H9 (cell line): Measurements from ENCODE around the gene CD200. TPM values are rescaled to one million over a fixed set of nuclear protein-coding genes. Genes with fewer than 3 reads are reported as not detected.

Experiments used
- DNase-seq: peaks from one replicate; pipeline ENCODE4 v3.0.0-alpha.2; 2017
- H2AFZ ChIP-seq: one replicate; pipeline ENCODE4 v1.6.1; 2013; ENCODE audit warnings: mild to moderate bottlenecking, low read length, control low read depth, moderate library complexity
- H2AK5ac ChIP-seq: 2 replicates; pipeline ENCODE4 v1.6.1; 2013; ENCODE audit warnings: low read length, control low read depth, mixed read lengths; ENCODE audit not compliant: insufficient read length
- H2BK120ac ChIP-seq: one replicate; pipeline ENCODE4 v1.6.1; 2013; ENCODE audit warnings: low read depth, mild to moderate bottlenecking, low read length, control low read depth, inconsistent platforms; ENCODE audit not compliant: poor library complexity, severe bottlenecking
- H2BK12ac ChIP-seq: 2 replicates; pipeline ENCODE4 v1.6.1; 2013; ENCODE audit warnings: low read length, control low read depth, mixed read lengths, low read depth; ENCODE audit not compliant: insufficient read length
- H2BK15ac ChIP-seq: 2 replicates; pipeline ENCODE4 v1.6.1; 2013; ENCODE audit warnings: low read depth, low read length, control low read depth
- H2BK20ac ChIP-seq: one replicate; pipeline ENCODE4 v1.6.1; 2013; ENCODE audit warnings: low read depth, mild to moderate bottlenecking, low read length, control low read depth, inconsistent platforms; ENCODE audit not compliant: poor library complexity, severe bottlenecking
- H2BK5ac ChIP-seq: 2 replicates; pipeline ENCODE4 v1.6.1; 2013; ENCODE audit warnings: low read length, control low read depth, mixed read lengths; ENCODE audit not compliant: insufficient read length
- H3K14ac ChIP-seq: 2 replicates; pipeline ENCODE4 v1.6.1; 2013; ENCODE audit warnings: low read length, control low read depth; ENCODE audit not compliant: insufficient read depth
- H3K18ac ChIP-seq: 2 replicates; pipeline ENCODE4 v1.6.1; 2013; ENCODE audit warnings: low read depth, mild to moderate bottlenecking, mixed read lengths, low read length, control low read depth; ENCODE audit not compliant: insufficient read length
- H3K23ac ChIP-seq: 2 replicates; pipeline ENCODE4 v1.6.1; 2013; ENCODE audit warnings: low read length, control low read depth, mixed read lengths, low read depth; ENCODE audit not compliant: insufficient read length
- H3K23me2 ChIP-seq: 2 replicates; pipeline ENCODE4 v1.6.1; 2013; ENCODE audit warnings: low read depth, mild to moderate bottlenecking, mixed read lengths, low read length, control low read depth; ENCODE audit not compliant: insufficient read length, poor library complexity, severe bottlenecking
- H3K27ac ChIP-seq: 2 replicates; pipeline ENCODE4 v1.5.1; 2013; ENCODE audit warnings: low read length, control low read depth, mixed read lengths, low read depth; ENCODE audit not compliant: insufficient read length
- H3K27me3 ChIP-seq: 2 replicates; pipeline ENCODE4 v1.6.1; 2013; ENCODE audit warnings: low read length, control low read depth, inconsistent platforms; ENCODE audit not compliant: insufficient read depth
- H3K4ac ChIP-seq: 2 replicates; pipeline ENCODE4 v1.6.1; 2013; ENCODE audit warnings: low read depth, mild to moderate bottlenecking, control low read depth, inconsistent platforms, low read length, moderate library complexity
- H3K4me1 ChIP-seq: 2 replicates; pipeline ENCODE4 v1.6.1; 2013; ENCODE audit warnings: low read length, control low read depth, inconsistent platforms; ENCODE audit not compliant: insufficient read depth
- H3K4me2 ChIP-seq: 2 replicates; pipeline ENCODE4 v1.6.1; 2013; ENCODE audit warnings: low read length, control low read depth, mixed read lengths; ENCODE audit not compliant: insufficient read length, insufficient read depth
- H3K56ac ChIP-seq: 2 replicates; pipeline ENCODE4 v1.6.1; 2013; ENCODE audit warnings: low read depth, mild to moderate bottlenecking, mixed read lengths, low read length, control low read depth; ENCODE audit not compliant: insufficient read length
- H3K79me1 ChIP-seq: 2 replicates; pipeline ENCODE4 v1.6.1; 2013; ENCODE audit warnings: low read depth, mild to moderate bottlenecking, moderate library complexity, low read length, control low read depth, inconsistent platforms; ENCODE audit not compliant: insufficient read depth, poor library complexity, severe bottlenecking
- H3K79me2 ChIP-seq: 2 replicates; pipeline ENCODE4 v1.6.1; 2013; ENCODE audit warnings: low read length, control low read depth, inconsistent platforms; ENCODE audit not compliant: insufficient read depth
- H3K9ac ChIP-seq: 2 replicates; pipeline ENCODE4 v1.6.1; 2013; ENCODE audit warnings: low read length, control low read depth, mixed read lengths; ENCODE audit not compliant: insufficient read length; ENCODE audit errors: extremely low read depth
- H3K9me3 ChIP-seq: one replicate; pipeline ENCODE4 v1.6.1; 2013; ENCODE audit warnings: low read depth, low read length, inconsistent platforms; ENCODE audit not compliant: control insufficient read depth
- H3T11ph ChIP-seq: one replicate; pipeline ENCODE4 v1.6.1; 2013; ENCODE audit warnings: mild to moderate bottlenecking, low read length, control low read depth, inconsistent platforms
- H4K20me1 ChIP-seq: one replicate; pipeline ENCODE4 v1.6.1; 2013; ENCODE audit not compliant: control insufficient read depth, insufficient read length, insufficient read depth
- H4K5ac ChIP-seq: 2 replicates; pipeline ENCODE4 v1.6.1; 2013; ENCODE audit warnings: low read depth, mild to moderate bottlenecking, mixed read lengths, low read length, control low read depth; ENCODE audit not compliant: insufficient read length
- H4K8ac ChIP-seq: replicated peaks from 2 replicates; pipeline ENCODE4 v1.6.1; 2013; ENCODE audit warnings: low read length, control low read depth, mixed read lengths, low read depth; ENCODE audit not compliant: insufficient read length
- H4K91ac ChIP-seq: 2 replicates; pipeline ENCODE4 v1.6.1; 2013; ENCODE audit warnings: low read depth, mild to moderate bottlenecking, moderate library complexity, mixed read lengths, low read length, control low read depth; ENCODE audit not compliant: insufficient read length
- H3K27ac Mint-ChIP-seq, 3 experiments: 2 replicates in 2 of 3; 3 replicates in 1 of 3; pipeline ENCODE4 v1.8.0; 2020 to 2021; ENCODE audit warnings: mixed read lengths in 3 of 3, mild to moderate bottlenecking in 1 of 3, moderate library complexity in 1 of 3
- H3K27me3 Mint-ChIP-seq: 2 replicates; pipeline ENCODE4 v1.8.0; 2021; ENCODE audit warnings: low read depth, mild to moderate bottlenecking, moderate library complexity, mixed read lengths
- H3K36me3 Mint-ChIP-seq, 3 experiments: 2 replicates in 2 of 3; 3 replicates in 1 of 3; pipeline ENCODE4 v1.8.0; 2020 to 2021; ENCODE audit warnings: low read depth in 3 of 3, mixed read lengths in 3 of 3; ENCODE audit not compliant: insufficient read depth in 1 of 3
- H3K4me1 Mint-ChIP-seq, 2 experiments: 2 replicates each; pipeline ENCODE4 v1.8.0; 2020; ENCODE audit warnings: mixed read lengths in 2 of 2
- H3K4me3 Mint-ChIP-seq, 2 experiments: 2 replicates in 1 of 2; 3 replicates in 1 of 2; pipeline ENCODE4 v1.8.0; 2020 to 2021; ENCODE audit warnings: mild to moderate bottlenecking in 2 of 2, mixed read lengths in 2 of 2, moderate library complexity in 1 of 2
- H3K9me3 Mint-ChIP-seq, 2 experiments: 2 replicates in 1 of 2; 3 replicates in 1 of 2; pipeline ENCODE4 v1.8.0; 2020; ENCODE audit warnings: mild to moderate bottlenecking in 2 of 2, mixed read lengths in 2 of 2, moderate library complexity in 1 of 2
- WGBS: extraction: QIAGEN DNeasy Blood & Tissue Kit; methylation state at CpG from one replicate; pipeline ENCODE4 v1.1.7; 2013; ENCODE audit warnings: missing lambda C conversion rate, low lambda C conversion rate, mixed read lengths; ENCODE audit not compliant: insufficient read length; ENCODE audit errors: extremely low coverage; 5-methylcytosine and 5-hydroxymethylcytosine counted together
- total RNA-seq: library from RNA; stranded (reverse); gene quantifications from 2 replicates; pipeline ENCODE4 v1.2.1, GENCODE V29; 2021
- TF ChIP-seq, protein P1 (sequence below): fragments of 200-600 bp; sonication (generic); conservative IDR thresholded peaks from 3 replicates; pipeline ENCODE4 v1.8.0; 2021; ENCODE audit warnings: antibody characterized with exemption, mild to moderate bottlenecking

The CD200 gene
- total RNA-seq, 1 experiment from 2014 or later: 51.6 TPM

GRCh38 chr3:112306825-112307224 lies 26.1 kb upstream of the CD200 start:
- Histone ChIP-seq H3K9me3 (no peaks in the 10 kb centered on the region), H4K91ac (no peak overlapping the region), H3K56ac (no peak overlapping the region), H3K4me2 (no peak overlapping the region), H2AFZ (no peak overlapping the region), H2AK5ac (no peak overlapping the region), H3K4me1 (peaks cover 6% of the 10 kb centered on the region; the same call in 1 of the 2 replicates), H2BK120ac (no peak overlapping the region), H3K18ac (no peak overlapping the region), H3K27me3 (no peaks in the 10 kb centered on the region), H4K20me1 (no peaks in the 10 kb centered on the region), H3K9ac (no peak overlapping the region), H4K8ac (no peak overlapping the region), H3K4ac (no peak overlapping the region), H2BK5ac (no peak overlapping the region), H3K79me1 (no peaks in the 10 kb centered on the region), H3K23ac (no peak overlapping the region), H3K27ac (no peak overlapping the region), H2BK15ac (no peak overlapping the region), H2BK12ac (no peak overlapping the region), H3K14ac (no peak overlapping the region), H3K23me2 (peaks cover 6% of the 10 kb centered on the region), H2BK20ac (no peak overlapping the region), H3K79me2 (no peaks in the 10 kb centered on the region), H3T11ph (no peak overlapping the region), H4K5ac (no peak overlapping the region)
- Mint-ChIP-seq H3K27ac (no peak overlapping the region; a peak in 3 of 7 replicates), H3K9me3 (0 out of 5 replicates have a peak, but pooled peaks cover 3 to 4% of the 10 kb centered on the region in 2 experiments), H3K4me1 (peaks cover 17 to 24% of the 10 kb centered on the region in 2 experiments), H3K36me3 (peaks cover 1 to 13% (median 7%) of the 10 kb centered on the region in 3 experiments; a peak in 4 of 7 replicates), H3K27me3 (no peaks in the 10 kb centered on the region), H3K4me3 (no peak overlapping the region)
- TF ChIP-seq, protein P1, sequence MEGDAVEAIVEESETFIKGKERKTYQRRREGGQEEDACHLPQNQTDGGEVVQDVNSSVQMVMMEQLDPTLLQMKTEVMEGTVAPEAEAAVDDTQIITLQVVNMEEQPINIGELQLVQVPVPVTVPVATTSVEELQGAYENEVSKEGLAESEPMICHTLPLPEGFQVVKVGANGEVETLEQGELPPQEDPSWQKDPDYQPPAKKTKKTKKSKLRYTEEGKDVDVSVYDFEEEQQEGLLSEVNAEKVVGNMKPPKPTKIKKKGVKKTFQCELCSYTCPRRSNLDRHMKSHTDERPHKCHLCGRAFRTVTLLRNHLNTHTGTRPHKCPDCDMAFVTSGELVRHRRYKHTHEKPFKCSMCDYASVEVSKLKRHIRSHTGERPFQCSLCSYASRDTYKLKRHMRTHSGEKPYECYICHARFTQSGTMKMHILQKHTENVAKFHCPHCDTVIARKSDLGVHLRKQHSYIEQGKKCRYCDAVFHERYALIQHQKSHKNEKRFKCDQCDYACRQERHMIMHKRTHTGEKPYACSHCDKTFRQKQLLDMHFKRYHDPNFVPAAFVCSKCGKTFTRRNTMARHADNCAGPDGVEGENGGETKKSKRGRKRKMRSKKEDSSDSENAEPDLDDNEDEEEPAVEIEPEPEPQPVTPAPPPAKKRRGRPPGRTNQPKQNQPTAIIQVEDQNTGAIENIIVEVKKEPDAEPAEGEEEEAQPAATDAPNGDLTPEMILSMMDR: no peak
- no CpG with 5 or more reads among the region's 9 CpGs for WGBS
- no peak for DNase-seq
